ENCODE results near the gene EFCAB6. TPM values are rescaled to one million over a fixed set of nuclear protein-coding genes. Genes with fewer than 3 reads are reported as not detected.

EFCAB6 gene
- total and polyA plus RNA-seq, 2 of the 13 experiments (the other 11 are each of a cell fraction or from before 2014, with no cell fraction given), result not detected

DNA sequence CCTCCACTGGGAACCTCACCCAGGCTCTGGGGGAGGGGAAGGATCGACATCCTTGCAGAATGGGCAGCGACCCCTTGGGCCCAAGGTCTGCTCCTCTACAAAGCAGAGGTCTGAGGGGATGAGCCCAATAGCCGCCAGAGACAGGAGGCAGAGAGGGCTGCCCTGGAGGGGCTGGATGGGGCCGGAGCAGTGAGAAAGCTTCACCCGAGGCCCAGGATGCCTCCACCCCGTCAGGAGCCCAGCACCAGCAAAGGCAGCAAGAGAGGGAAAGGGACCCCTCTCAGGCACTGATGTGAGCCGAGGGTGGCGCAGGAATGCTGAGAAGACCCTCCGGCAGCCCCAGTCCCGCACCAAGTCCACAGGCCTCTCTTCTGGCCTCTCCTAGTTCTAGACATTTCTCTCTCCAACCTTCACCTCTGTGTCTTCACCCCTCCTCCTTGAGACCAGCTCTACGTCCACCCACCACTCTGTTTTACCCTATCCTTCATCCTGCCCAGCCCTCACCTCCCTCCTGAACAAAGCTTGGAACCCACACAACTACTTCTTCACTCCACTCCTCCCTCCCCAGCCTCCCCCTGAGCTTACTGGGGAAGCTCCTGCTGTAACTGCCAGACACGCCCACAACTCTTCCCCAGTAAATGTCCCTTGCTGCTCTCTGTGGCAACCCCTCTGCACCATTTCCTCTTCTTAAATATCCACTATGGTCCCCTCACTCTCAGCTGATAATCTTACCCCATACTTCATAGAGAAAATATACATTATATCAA, 268.4 kb downstream of the EFCAB6 start (continued):
- TF ChIP-seq PITX1 (CRISPR knock-in tag; IDR thresholded peaks at IDR 0.05) (no peak), POLR2G (IDR thresholded peaks at IDR 0.05; ENCODE audit: low read depth, low read length) (no peak), NFRKB (IDR thresholded peaks at IDR 0.05) (no peak), ADNP (CRISPR knock-in tag; IDR thresholded peaks at IDR 0.05) (no peak)
- TF ChIP-seq, protein P1, sequence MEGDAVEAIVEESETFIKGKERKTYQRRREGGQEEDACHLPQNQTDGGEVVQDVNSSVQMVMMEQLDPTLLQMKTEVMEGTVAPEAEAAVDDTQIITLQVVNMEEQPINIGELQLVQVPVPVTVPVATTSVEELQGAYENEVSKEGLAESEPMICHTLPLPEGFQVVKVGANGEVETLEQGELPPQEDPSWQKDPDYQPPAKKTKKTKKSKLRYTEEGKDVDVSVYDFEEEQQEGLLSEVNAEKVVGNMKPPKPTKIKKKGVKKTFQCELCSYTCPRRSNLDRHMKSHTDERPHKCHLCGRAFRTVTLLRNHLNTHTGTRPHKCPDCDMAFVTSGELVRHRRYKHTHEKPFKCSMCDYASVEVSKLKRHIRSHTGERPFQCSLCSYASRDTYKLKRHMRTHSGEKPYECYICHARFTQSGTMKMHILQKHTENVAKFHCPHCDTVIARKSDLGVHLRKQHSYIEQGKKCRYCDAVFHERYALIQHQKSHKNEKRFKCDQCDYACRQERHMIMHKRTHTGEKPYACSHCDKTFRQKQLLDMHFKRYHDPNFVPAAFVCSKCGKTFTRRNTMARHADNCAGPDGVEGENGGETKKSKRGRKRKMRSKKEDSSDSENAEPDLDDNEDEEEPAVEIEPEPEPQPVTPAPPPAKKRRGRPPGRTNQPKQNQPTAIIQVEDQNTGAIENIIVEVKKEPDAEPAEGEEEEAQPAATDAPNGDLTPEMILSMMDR (CRISPR knock-in tag; IDR thresholded peaks at IDR 0.05), result no peak

GRCh38 chr22:43542681-43543521, 269.2 kb downstream of the EFCAB6 start:
- no peaks in the 10 kb centered on the region for H3K79me2 ChIP-seq (ENCODE audit: insufficient read depth, low read length)
- 48% methylated on average over 16 of the region's 23 CpGs for WGBS (ENCODE audit: low lambda C conversion rate)
- BruUV-seq (replicated peaks), result no TSS peak
- peaks cover 5 to 32% of the 10 kb centered on the region in 2 experiments; a peak in 4 of 5 replicates for H3K27me3 ChIP-seq (ENCODE audit: control insufficient read depth in 1 of 2, insufficient read depth in 2 of 2, low read length in 2 of 2)
- no peaks in the 10 kb centered on the region for H3K36me3 ChIP-seq (replicated peaks in 1 of 2; ENCODE audit: control insufficient read depth in 1 of 2, insufficient read depth in 2 of 2, low read length in 2 of 2)
- ChIA-PET POLR2A (no interaction called here), CTCF (ENCODE audit: low intra/inter-chr PET ratio, low total read pairs) (no interaction called here)
- no peak overlapping the region for H3K4me2 ChIP-seq (ENCODE audit: low read depth, low read length)
- DNase-seq (ENCODE audit: low spot score) (no peak), FAIRE-seq (no peak), ATAC-seq (no peak)
- H3K9ac ChIP-seq (ENCODE audit: insufficient read depth, low read depth, low read length), result no peak overlapping the region
- in situ Hi-C loops (cut with HindIII; ENCODE audit: extremely low pct_ligation_motif_present, low pct_unique_long_range_greater_than_20kb) (no loop called here), intact Hi-C loops (cut with micrococcal nuclease; ENCODE audit: unreplicated experiment) (no loop called here)
- H3K4me1 ChIP-seq (ENCODE audit: insufficient read depth, low read length), result no peaks in the 10 kb centered on the region
- H3K4me3 ChIP-seq (replicated peaks in 1 of 3; ENCODE audit: insufficient read depth in 1 of 3, low read depth in 2 of 3, low read length in 3 of 3), result no peak overlapping the region
- no peak overlapping the region for H3K27ac ChIP-seq (ENCODE audit: extremely low read length, insufficient read depth, low read length)
- no peak overlapping the region for H2AFZ ChIP-seq (ENCODE audit: low read length)
- no peaks in the 10 kb centered on the region for H3K9me3 ChIP-seq (ENCODE audit: low read length)
- H4K20me1 ChIP-seq (ENCODE audit: insufficient read depth, low read length), result no peaks in the 10 kb centered on the region
- no peak for TF ChIP-seq TAF1 (CRISPR knock-in tag; IDR thresholded peaks at IDR 0.05)
- TF ChIP-seq ZBTB3 (CRISPR knock-in tag; IDR thresholded peaks at IDR 0.05; ENCODE audit: borderline replicate concordance, low read depth), result no peak
- no peak for TF ChIP-seq ZNF296 (CRISPR knock-in tag; conservative IDR thresholded peaks at IDR 0.05)
- TF ChIP-seq ZFP41 (CRISPR knock-in tag; IDR thresholded peaks at IDR 0.05; ENCODE audit: borderline replicate concordance), result no peak
- TF ChIP-seq MLXIP (CRISPR knock-in tag; IDR thresholded peaks at IDR 0.05; ENCODE audit: borderline replicate concordance), result no peak
- TF ChIP-seq JUND (CRISPR knock-in tag; IDR thresholded peaks at IDR 0.05), result no peak
- TF ChIP-seq, protein P2, sequence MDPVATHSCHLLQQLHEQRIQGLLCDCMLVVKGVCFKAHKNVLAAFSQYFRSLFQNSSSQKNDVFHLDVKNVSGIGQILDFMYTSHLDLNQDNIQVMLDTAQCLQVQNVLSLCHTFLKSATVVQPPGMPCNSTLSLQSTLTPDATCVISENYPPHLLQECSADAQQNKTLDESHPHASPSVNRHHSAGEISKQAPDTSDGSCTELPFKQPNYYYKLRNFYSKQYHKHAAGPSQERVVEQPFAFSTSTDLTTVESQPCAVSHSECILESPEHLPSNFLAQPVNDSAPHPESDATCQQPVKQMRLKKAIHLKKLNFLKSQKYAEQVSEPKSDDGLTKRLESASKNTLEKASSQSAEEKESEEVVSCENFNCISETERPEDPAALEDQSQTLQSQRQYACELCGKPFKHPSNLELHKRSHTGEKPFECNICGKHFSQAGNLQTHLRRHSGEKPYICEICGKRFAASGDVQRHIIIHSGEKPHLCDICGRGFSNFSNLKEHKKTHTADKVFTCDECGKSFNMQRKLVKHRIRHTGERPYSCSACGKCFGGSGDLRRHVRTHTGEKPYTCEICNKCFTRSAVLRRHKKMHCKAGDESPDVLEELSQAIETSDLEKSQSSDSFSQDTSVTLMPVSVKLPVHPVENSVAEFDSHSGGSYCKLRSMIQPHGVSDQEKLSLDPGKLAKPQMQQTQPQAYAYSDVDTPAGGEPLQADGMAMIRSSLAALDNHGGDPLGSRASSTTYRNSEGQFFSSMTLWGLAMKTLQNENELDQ (CRISPR knock-in tag; IDR thresholded peaks at IDR 0.05; ENCODE audit: borderline replicate concordance), result no peak
- TF ChIP-seq SKI (IDR thresholded peaks at IDR 0.05; ENCODE audit: partially characterized antibody), result no peak

All from HepG2 (cell line).